ENCODE measurements around the gene ZNF148.

DNA sequence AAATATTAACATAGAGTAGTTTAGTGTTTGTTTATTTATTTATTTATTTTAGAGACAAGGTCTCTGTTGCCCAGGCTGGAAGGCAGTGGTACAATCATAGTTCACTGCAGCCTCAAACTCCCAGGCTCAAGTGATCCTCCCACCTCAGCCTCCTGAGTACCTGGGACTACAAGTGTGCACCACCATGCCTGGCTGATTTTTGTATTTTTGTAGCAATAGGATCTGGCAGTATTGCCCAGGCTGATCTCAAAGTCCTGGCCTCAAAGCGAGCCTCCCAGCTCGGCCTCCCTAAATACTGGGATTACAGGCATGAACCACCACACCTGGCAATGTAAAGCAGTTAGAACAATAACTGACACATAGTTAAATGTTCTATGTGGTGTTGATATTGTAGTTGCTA lies 4.4 kb upstream of the ZNF148 start:
- TF ChIP-seq, protein P1, sequence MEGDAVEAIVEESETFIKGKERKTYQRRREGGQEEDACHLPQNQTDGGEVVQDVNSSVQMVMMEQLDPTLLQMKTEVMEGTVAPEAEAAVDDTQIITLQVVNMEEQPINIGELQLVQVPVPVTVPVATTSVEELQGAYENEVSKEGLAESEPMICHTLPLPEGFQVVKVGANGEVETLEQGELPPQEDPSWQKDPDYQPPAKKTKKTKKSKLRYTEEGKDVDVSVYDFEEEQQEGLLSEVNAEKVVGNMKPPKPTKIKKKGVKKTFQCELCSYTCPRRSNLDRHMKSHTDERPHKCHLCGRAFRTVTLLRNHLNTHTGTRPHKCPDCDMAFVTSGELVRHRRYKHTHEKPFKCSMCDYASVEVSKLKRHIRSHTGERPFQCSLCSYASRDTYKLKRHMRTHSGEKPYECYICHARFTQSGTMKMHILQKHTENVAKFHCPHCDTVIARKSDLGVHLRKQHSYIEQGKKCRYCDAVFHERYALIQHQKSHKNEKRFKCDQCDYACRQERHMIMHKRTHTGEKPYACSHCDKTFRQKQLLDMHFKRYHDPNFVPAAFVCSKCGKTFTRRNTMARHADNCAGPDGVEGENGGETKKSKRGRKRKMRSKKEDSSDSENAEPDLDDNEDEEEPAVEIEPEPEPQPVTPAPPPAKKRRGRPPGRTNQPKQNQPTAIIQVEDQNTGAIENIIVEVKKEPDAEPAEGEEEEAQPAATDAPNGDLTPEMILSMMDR (IDR thresholded peaks at IDR 0.05) = no peak
- no peak for TF ChIP-seq ZFX (IDR thresholded peaks at IDR 0.05; ENCODE audit: borderline replicate concordance)

Measured in 22Rv1 (cell line).